Mesothelial cell of epicardium (in vitro differentiated cells): Measurements from ENCODE around the gene RTN4R. TPM values are rescaled to one million over a fixed set of nuclear protein-coding genes. Genes with fewer than 3 reads are reported as not detected.

Experiments used
- DNase-seq, 2 experiments: peaks; one replicate each; pipeline ENCODE4 v3.0.0; 2021; ENCODE audit warnings: low spot score in 2 of 2; ENCODE audit not compliant: unreplicated experiment in 2 of 2
- H3K27ac Mint-ChIP-seq: 2 replicates; pipeline ENCODE4 v1.8.0; 2021; ENCODE audit warnings: mixed read lengths
- H3K27me3 Mint-ChIP-seq: 2 replicates; pipeline ENCODE4 v1.8.0; 2021; ENCODE audit warnings: low read depth, mixed read lengths
- H3K36me3 Mint-ChIP-seq: 2 replicates; pipeline ENCODE4 v1.8.0; 2021; ENCODE audit warnings: mixed read lengths
- H3K4me1 Mint-ChIP-seq: 2 replicates; pipeline ENCODE4 v1.8.0; 2021; ENCODE audit warnings: mixed read lengths
- H3K4me3 Mint-ChIP-seq: 2 replicates; pipeline ENCODE4 v1.8.0; 2021; ENCODE audit warnings: mild to moderate bottlenecking, moderate library complexity, mixed read lengths
- H3K9me3 Mint-ChIP-seq: 2 replicates; pipeline ENCODE4 v1.8.0; 2021; ENCODE audit warnings: mixed read lengths
- CTCF ChIP-seq: fragments of 200-600 bp; sonication (generic); IDR thresholded peaks from one replicate; pipeline ENCODE4 v1.5.0; 2021; ENCODE audit warnings: antibody characterized with exemption; ENCODE audit not compliant: unreplicated experiment
- total RNA-seq: library from RNA; stranded (reverse); gene quantifications from 3 replicates; pipeline ENCODE4 v1.2.1, GENCODE V29; 2021

RTN4R gene
- total RNA-seq, 1 donor from 2014 or later: 10.0 TPM

DNA sequence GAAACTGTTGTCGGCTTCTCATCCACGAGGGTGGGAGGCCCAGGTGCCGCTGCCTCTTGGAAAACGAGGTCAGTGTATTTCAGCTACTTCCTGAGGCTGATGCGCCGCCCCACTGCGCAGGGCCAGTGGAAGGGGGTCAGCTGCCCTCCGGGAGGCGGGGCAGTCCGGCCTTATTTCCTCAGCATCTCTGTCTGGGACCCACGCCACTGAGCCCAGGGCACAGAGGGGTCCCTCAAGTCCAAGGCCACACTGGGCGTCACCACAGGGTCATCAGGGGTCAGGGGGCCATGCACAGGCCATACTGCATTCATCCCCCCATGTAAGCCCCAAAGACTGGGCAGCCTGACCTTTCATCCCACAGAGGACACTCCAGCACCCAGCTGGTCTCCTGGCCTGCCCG lies 12.1 kb downstream of the RTN4R start:
- Mint-ChIP-seq H3K9me3 (no peaks in the 10 kb centered on the region), H3K27ac (no peak overlapping the region), H3K4me1 (peaks cover 13% of the 10 kb centered on the region), H3K27me3 (no peaks in the 10 kb centered on the region), H3K4me3 (no peak overlapping the region), H3K36me3 (no peaks in the 10 kb centered on the region)
- TF ChIP-seq CTCF: no peak
- DNase-seq: no peak

- no peaks in the 10 kb centered on the region for H3K9me3 Mint-ChIP-seq
- H3K4me3 Mint-ChIP-seq: no peak overlapping the region
- H3K27me3 Mint-ChIP-seq: no peaks in the 10 kb centered on the region
- H3K27ac Mint-ChIP-seq: no peak overlapping the region
- H3K36me3 Mint-ChIP-seq: no peaks in the 10 kb centered on the region
- peaks cover 13% of the 10 kb centered on the region for H3K4me1 Mint-ChIP-seq
- TF ChIP-seq CTCF: no peak
- DNase-seq: no peak
Observed at GRCh38 chr22:20254975-20255946, 12.9 kb downstream of the RTN4R start.

- H3K27me3 Mint-ChIP-seq: no peaks in the 10 kb centered on the region
- no peak for DNase-seq
- H3K27ac Mint-ChIP-seq: no peak overlapping the region
- H3K36me3 Mint-ChIP-seq: no peaks in the 10 kb centered on the region
- TF ChIP-seq CTCF: no peak
- no peaks in the 10 kb centered on the region for H3K9me3 Mint-ChIP-seq
- H3K4me1 Mint-ChIP-seq: peaks cover 5% of the 10 kb centered on the region
- no peak overlapping the region for H3K4me3 Mint-ChIP-seq
Observed at GRCh38 chr22:20253161-20253560, 15.0 kb downstream of the RTN4R start.

GRCh38 chr22:20251981-20252380 lies 16.1 kb downstream of the RTN4R start:
- Mint-ChIP-seq H3K36me3 (no peaks in the 10 kb centered on the region), H3K4me3 (no peak overlapping the region), H3K27me3 (no peaks in the 10 kb centered on the region), H3K9me3 (no peaks in the 10 kb centered on the region), H3K4me1 (peaks cover 5% of the 10 kb centered on the region), H3K27ac (no peak overlapping the region)
- TF ChIP-seq CTCF: no peak
- no peak for DNase-seq

GRCh38 chr22:20251491-20251890 lies 16.6 kb downstream of the RTN4R start:
- DNase-seq: no peak
- no peak overlapping the region for H3K4me3 Mint-ChIP-seq
- H3K27ac Mint-ChIP-seq: no peak overlapping the region
- no peak for TF ChIP-seq CTCF
- H3K9me3 Mint-ChIP-seq: no peaks in the 10 kb centered on the region
- no peaks in the 10 kb centered on the region for H3K27me3 Mint-ChIP-seq
- peaks cover 5% of the 10 kb centered on the region for H3K4me1 Mint-ChIP-seq
- no peaks in the 10 kb centered on the region for H3K36me3 Mint-ChIP-seq
